Suprapubic skin (tissue), 4 donors: Measurements from ENCODE around the gene CFAP100.

Experiments
- EP300 ChIP-seq: sonication (generic); formaldehyde crosslinking; IDR thresholded peaks from one replicate; pipeline ENCODE4 v1.6.1; 2017; ENCODE audit warnings: antibody characterized with exemption
- POLR2A ChIP-seq, 2 donors: fragments of 450-650 bp; IDR thresholded peaks; one replicate each; pipeline ENCODE4 v1.6.1; 2017; ENCODE audit warnings: antibody characterized with exemption in 2 of 2, mild to moderate bottlenecking in 2 of 2, moderate library complexity in 2 of 2
- POLR2AphosphoS5 ChIP-seq, 3 donors: sonication (generic); formaldehyde crosslinking; IDR thresholded peaks; one replicate each; pipeline ENCODE4 v1.6.1; 2017; ENCODE audit warnings: antibody characterized with exemption in 3 of 3
- TF ChIP-seq, protein P1 (sequence below), 2 donors: fragments of 200-600 bp in 1 of 2; fragments of 450-650 bp in 1 of 2; sonication (generic) in 1 of 2; IDR thresholded peaks; one replicate each; pipeline ENCODE4 v1.5.1; 2016 to 2019; ENCODE audit warnings: antibody characterized with exemption in 2 of 2, mild to moderate bottlenecking in 1 of 2, moderate library complexity in 1 of 2

DNA sequence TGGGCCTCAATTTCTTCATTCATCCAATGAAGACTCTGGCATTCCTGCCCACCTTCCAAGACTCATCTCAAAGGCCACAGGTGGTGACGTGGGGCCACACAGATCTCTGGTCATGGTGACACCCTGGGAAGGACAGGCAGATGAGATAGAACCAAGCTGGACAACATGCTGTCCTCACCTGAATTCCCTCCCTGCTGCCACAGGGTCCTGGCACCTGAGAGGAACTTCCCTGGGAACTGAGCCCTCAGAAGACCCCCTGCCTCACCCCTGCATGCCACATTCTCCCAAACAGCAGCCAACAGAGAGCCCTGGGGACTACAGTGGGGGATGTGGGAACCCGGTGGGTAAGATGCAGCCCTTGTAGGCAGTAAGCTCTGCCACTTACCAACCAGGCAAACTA is 48.2 kb upstream of the CFAP100 start:
- TF ChIP-seq, protein P1, sequence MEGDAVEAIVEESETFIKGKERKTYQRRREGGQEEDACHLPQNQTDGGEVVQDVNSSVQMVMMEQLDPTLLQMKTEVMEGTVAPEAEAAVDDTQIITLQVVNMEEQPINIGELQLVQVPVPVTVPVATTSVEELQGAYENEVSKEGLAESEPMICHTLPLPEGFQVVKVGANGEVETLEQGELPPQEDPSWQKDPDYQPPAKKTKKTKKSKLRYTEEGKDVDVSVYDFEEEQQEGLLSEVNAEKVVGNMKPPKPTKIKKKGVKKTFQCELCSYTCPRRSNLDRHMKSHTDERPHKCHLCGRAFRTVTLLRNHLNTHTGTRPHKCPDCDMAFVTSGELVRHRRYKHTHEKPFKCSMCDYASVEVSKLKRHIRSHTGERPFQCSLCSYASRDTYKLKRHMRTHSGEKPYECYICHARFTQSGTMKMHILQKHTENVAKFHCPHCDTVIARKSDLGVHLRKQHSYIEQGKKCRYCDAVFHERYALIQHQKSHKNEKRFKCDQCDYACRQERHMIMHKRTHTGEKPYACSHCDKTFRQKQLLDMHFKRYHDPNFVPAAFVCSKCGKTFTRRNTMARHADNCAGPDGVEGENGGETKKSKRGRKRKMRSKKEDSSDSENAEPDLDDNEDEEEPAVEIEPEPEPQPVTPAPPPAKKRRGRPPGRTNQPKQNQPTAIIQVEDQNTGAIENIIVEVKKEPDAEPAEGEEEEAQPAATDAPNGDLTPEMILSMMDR (IDR thresholded peaks at IDR 0.05), result no peak
- TF ChIP-seq POLR2A (IDR thresholded peaks at IDR 0.05), result no peak
- TF ChIP-seq POLR2AphosphoS5 (IDR thresholded peaks at IDR 0.05), result no peak
- TF ChIP-seq EP300, result no peak
